ENCODE results near the gene OR2G3. TPM values are rescaled to one million over a fixed set of nuclear protein-coding genes. Genes with fewer than 3 reads are reported as not detected.

The OR2G3 gene
- total RNA-seq, 1 donor from 2014 or later, result not detected

Other genes with a start within 250 kb of the OR2G3 start
- gene NLRP3, start 189.4 kb upstream of the OR2G3 start, total RNA-seq (ENCODE audit: insufficient read depth, low replicate concordance), result 4.6 TPM
- 2.6 TPM for gene OR2B11, start 147.5 kb upstream of the OR2G3 start, total RNA-seq (ENCODE audit: insufficient read depth, low replicate concordance)
- gene OR2C3, start 69.1 kb upstream of the OR2G3 start, total RNA-seq (ENCODE audit: insufficient read depth, low replicate concordance), result 0.72 TPM
- gene GCSAML, start 56.5 kb upstream of the OR2G3 start, total RNA-seq (ENCODE audit: insufficient read depth, low replicate concordance), result 0.48 TPM
- not detected for gene OR2G2, start 17.2 kb upstream of the OR2G3 start, total RNA-seq (ENCODE audit: insufficient read depth, low replicate concordance)
- gene OR13G1, start 74.2 kb downstream of the OR2G3 start, total RNA-seq (ENCODE audit: insufficient read depth, low replicate concordance), result 2.2 TPM
- gene OR6F1, start 111.1 kb downstream of the OR2G3 start, total RNA-seq (ENCODE audit: insufficient read depth, low replicate concordance), result 0.72 TPM
- gene OR14K1, start 133.0 kb downstream of the OR2G3 start, total RNA-seq (ENCODE audit: insufficient read depth, low replicate concordance), result not detected
- gene OR14A2, start 142.6 kb downstream of the OR2G3 start, total RNA-seq (ENCODE audit: insufficient read depth, low replicate concordance), result 4.6 TPM
- gene OR1C1, start 155.0 kb downstream of the OR2G3 start, total RNA-seq (ENCODE audit: insufficient read depth, low replicate concordance), result 9.9 TPM
- 2.6 TPM for gene OR14A16, start 218.5 kb downstream of the OR2G3 start, total RNA-seq (ENCODE audit: insufficient read depth, low replicate concordance)
- 0.96 TPM for gene OR11L1, start 236.3 kb downstream of the OR2G3 start, total RNA-seq (ENCODE audit: insufficient read depth, low replicate concordance)